T-cell (primary cell): ENCODE results near the gene TMPRSS15. TPM values are rescaled to one million over a fixed set of nuclear protein-coding genes. Genes with fewer than 3 reads are reported as not detected.

Source experiments
- ATAC-seq, 4 experiments: fragments of 200-7000 bp in 3 of 4; fragments of 150-1000 bp in 1 of 4; cut with Tn5 transposase; replicated peaks in 1 of 4; 1 replicate in 3 of 4; 2 replicates in 1 of 4; pipeline ENCODE4 v1.10.0; 2021; ENCODE audit warnings: moderate library complexity in 3 of 4, mild to moderate bottlenecking in 2 of 4, moderate number of reproducible peaks in 1 of 4
- CTCF ChIA-PET, 2 donors: fragments of 300-600 bp; sonication (Branson Sonifier 250); formaldehyde crosslinking; loops; one replicate each; lab custom pipeline; 2022; ENCODE audit warnings: antibody characterized with exemption in 2 of 2; lab: Charles Lee
- POLR2A ChIA-PET, 2 donors: fragments of 300-600 bp; sonication (Branson Sonifier 250); formaldehyde crosslinking; loops; one replicate each; lab custom pipeline; 2022; ENCODE audit warnings: antibody characterized with exemption in 2 of 2; lab: Charles Lee
- DNase-seq, 35 experiments: peaks; one replicate each; pipeline versions ENCODE4 v3.0.0 to v3.0.0-alpha.2; 2013 to 2023
- H3K27ac ChIP-seq: one replicate; pipeline ENCODE4 v1.5.1; 2013; ENCODE audit warnings: low read length
- H3K27me3 ChIP-seq, 2 experiments: replicated peaks in 1 of 2; 1 replicate in 1 of 2; 2 replicates in 1 of 2; pipeline versions ENCODE4 v1.6.1 to v1.7.0; 2013; ENCODE audit warnings: low read length in 1 of 2, mixed read lengths in 1 of 2; ENCODE audit not compliant: control insufficient read depth in 2 of 2, insufficient read depth in 2 of 2; ENCODE audit errors: extremely low read depth in 1 of 2
- H3K36me3 ChIP-seq, 2 donors: 1 replicate in 1 of 2; 2 replicates in 1 of 2; pipeline versions ENCODE4 v1.6.1 to v1.7.0; 2013; ENCODE audit warnings: low read length in 1 of 2; ENCODE audit not compliant: control insufficient read depth in 2 of 2, insufficient read depth in 1 of 2; ENCODE audit errors: extremely low read depth in 1 of 2
- H3K4me1 ChIP-seq, 2 experiments: 1 replicate in 1 of 2; 2 replicates in 1 of 2; pipeline versions ENCODE4 v1.6.1 to v1.7.0; 2013; ENCODE audit warnings: low read length in 2 of 2, mixed read lengths in 1 of 2; ENCODE audit not compliant: insufficient read depth in 2 of 2, control insufficient read depth in 1 of 2; ENCODE audit errors: extremely low read depth in 1 of 2
- H3K4me3 ChIP-seq, 2 donors: 1 replicate in 1 of 2; 2 replicates in 1 of 2; pipeline versions ENCODE4 v1.5.1 to v1.7.0; 2013; ENCODE audit warnings: mild to moderate bottlenecking in 2 of 2, low read length in 1 of 2, moderate library complexity in 1 of 2; ENCODE audit not compliant: control insufficient read depth in 1 of 2; ENCODE audit errors: extremely low read depth in 1 of 2
- H3K9me3 ChIP-seq: 2 replicates; pipeline ENCODE4 v1.7.0; 2013
- H3K27ac Mint-ChIP-seq, 2 donors: one replicate each; pipeline ENCODE4 v1.8.0; 2020 to 2021; ENCODE audit warnings: mild to moderate bottlenecking in 2 of 2, mixed read lengths in 2 of 2
- H3K27me3 Mint-ChIP-seq, 2 donors: one replicate each; pipeline ENCODE4 v1.8.0; 2021 to 2022; ENCODE audit warnings: mixed read lengths in 2 of 2
- H3K36me3 Mint-ChIP-seq: one replicate; pipeline ENCODE4 v1.8.0; 2021; ENCODE audit warnings: mixed read lengths
- H3K4me1 Mint-ChIP-seq, 3 donors: one replicate each; pipeline ENCODE4 v1.8.0; 2020 to 2022; ENCODE audit warnings: mixed read lengths in 3 of 3, mild to moderate bottlenecking in 1 of 3
- H3K4me3 Mint-ChIP-seq, 3 donors: one replicate each; pipeline ENCODE4 v1.8.0; 2020 to 2022; ENCODE audit warnings: mild to moderate bottlenecking in 3 of 3, mixed read lengths in 3 of 3, moderate library complexity in 3 of 3
- H3K9me3 Mint-ChIP-seq, 3 donors: one replicate each; pipeline ENCODE4 v1.8.0; 2020 to 2022; ENCODE audit warnings: mixed read lengths in 3 of 3
- WGBS: methylation state at CpG from one replicate; pipeline ENCODE4 v1.1.5; 2013; ENCODE audit warnings: missing lambda C conversion rate; ENCODE audit not compliant: insufficient coverage; 5-methylcytosine and 5-hydroxymethylcytosine counted together
- total RNA-seq, 35 experiments: library from RNA in 6 of 35; stranded (reverse) in 6 of 35; fragments of 120-200 nt in 1 of 35; gene quantifications; one replicate each; pipeline versions ENCODE4 v1.2.1 to v1.2.4 and lab custom pipeline; 2013 to 2026

TMPRSS15 gene
- total RNA-seq, 5 donors from 2014 or later (not counting 1 experiment from before 2014, with no cell fraction given), result not detected

DNA sequence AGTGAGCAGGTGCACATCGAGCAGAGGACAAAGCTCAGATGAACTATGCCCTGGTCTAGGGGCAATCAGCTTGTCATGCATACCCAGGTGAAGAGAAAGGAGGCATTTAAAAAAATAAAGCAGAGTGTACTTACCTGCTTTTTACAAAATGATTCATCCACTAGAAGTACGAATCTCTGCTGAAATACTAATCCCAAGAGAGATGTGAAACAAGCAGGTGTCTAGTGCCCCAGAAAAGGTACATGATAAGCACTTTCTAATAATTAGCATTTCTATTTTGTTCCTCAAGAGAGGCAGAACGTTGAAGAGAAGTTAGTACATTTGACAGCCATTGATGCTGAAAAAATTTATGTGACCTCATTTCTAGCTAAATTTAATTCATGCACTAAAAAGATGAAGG is 127.8 kb downstream of the TMPRSS15 start:
- ChIA-PET POLR2A (no interaction called here), CTCF (no interaction called here)
- WGBS, result no CpG with 5 or more reads among the region's 3 CpGs
- H3K27ac ChIP-seq, result no peak overlapping the region
- no peaks in the 10 kb centered on the region for H3K36me3 Mint-ChIP-seq
- no peak overlapping the region for H3K27ac Mint-ChIP-seq
- no peak overlapping the region for H3K4me3 ChIP-seq
- peaks cover 0 to 3% (median 0%) of the 10 kb centered on the region in 3 donors for H3K9me3 Mint-ChIP-seq
- H3K4me1 ChIP-seq, result no peaks in the 10 kb centered on the region
- ATAC-seq (no peak), DNase-seq (no peak)
- H3K27me3 Mint-ChIP-seq, result peaks cover 0 to 1% of the 10 kb centered on the region in 2 donors
- no peaks in the 10 kb centered on the region for H3K4me1 Mint-ChIP-seq
- no peaks in the 10 kb centered on the region for H3K9me3 ChIP-seq
- no peaks in the 10 kb centered on the region for H3K27me3 ChIP-seq
- no peak overlapping the region for H3K4me3 Mint-ChIP-seq
- H3K36me3 ChIP-seq, result no peaks in the 10 kb centered on the region

DNA sequence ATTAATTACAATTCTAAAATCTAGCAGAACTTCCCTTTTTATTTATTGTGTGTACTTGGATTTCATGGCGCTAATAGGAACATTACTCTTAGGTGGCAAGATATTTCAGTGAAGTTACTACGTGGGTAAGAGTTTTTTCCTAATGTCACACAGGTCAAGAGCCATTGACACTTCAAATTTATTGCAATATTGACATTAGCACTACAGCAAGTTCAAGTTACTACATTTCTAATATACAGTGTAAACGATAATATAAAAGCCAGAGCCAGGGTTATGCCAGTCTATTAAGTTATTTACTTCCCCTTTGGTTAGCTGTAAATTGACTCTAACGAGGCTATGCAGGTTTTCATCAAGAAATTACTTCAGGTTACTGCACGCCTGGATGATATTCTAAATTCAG is 129.2 kb downstream of the TMPRSS15 start:
- Histone ChIP-seq H3K36me3 (no peaks in the 10 kb centered on the region), H3K9me3 (no peaks in the 10 kb centered on the region), H3K4me3 (no peak overlapping the region), H3K4me1 (no peaks in the 10 kb centered on the region), H3K27ac (no peak overlapping the region), H3K27me3 (no peaks in the 10 kb centered on the region)
- ChIA-PET CTCF (no interaction called here), POLR2A (no interaction called here)
- Mint-ChIP-seq H3K27ac (no peak overlapping the region), H3K4me3 (no peak overlapping the region), H3K9me3 (peaks cover 0 to 3% (median 0%) of the 10 kb centered on the region in 3 donors), H3K27me3 (no peaks in the 10 kb centered on the region), H3K4me1 (no peaks in the 10 kb centered on the region), H3K36me3 (no peaks in the 10 kb centered on the region)
- WGBS, result 71% methylated on average over 2 of the region's 5 CpGs
- DNase-seq (no peak), ATAC-seq (no peak)

DNA sequence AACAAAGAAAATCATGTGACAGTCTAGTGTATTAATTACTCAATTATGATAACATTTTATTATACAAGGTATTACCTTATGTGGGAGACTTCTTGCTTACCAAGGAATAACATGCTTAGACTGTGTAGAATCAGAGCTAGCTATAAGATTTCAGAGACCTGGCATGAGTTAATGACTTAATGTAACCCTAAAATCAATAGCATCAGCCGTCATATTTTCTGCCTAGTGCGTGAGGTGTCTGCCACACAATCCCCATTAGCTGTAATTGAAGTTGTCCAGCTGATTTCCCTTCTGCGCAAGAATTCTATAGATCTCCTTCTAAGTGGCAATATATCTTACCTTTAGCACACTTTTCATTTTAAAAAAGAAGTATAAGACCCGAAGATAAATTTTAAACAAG is 130.2 kb downstream of the TMPRSS15 start:
- no peaks in the 10 kb centered on the region for H3K4me1 ChIP-seq
- peaks cover 0 to 8% (median 0%) of the 10 kb centered on the region in 3 donors for H3K9me3 Mint-ChIP-seq
- H3K36me3 Mint-ChIP-seq, result no peaks in the 10 kb centered on the region
- no peak overlapping the region for H3K4me3 ChIP-seq
- no peaks in the 10 kb centered on the region for H3K9me3 ChIP-seq
- DNase-seq, result no peak
- no peaks in the 10 kb centered on the region for H3K36me3 ChIP-seq
- no peak overlapping the region for H3K27ac Mint-ChIP-seq
- ATAC-seq, result no peak
- no peak overlapping the region for H3K4me3 Mint-ChIP-seq
- POLR2A ChIA-PET, result no interaction called here
- H3K27me3 Mint-ChIP-seq, result no peaks in the 10 kb centered on the region
- H3K27ac ChIP-seq, result no peak overlapping the region
- WGBS, result 100% methylated on average over 1 of the region's 4 CpGs
- H3K4me1 Mint-ChIP-seq, result no peaks in the 10 kb centered on the region
- CTCF ChIA-PET, result no interaction called here
- H3K27me3 ChIP-seq, result no peaks in the 10 kb centered on the region

GRCh38 chr21:18269856-18270255 is 133.7 kb downstream of the TMPRSS15 start:
- H3K4me1 ChIP-seq, result no peaks in the 10 kb centered on the region
- no peak for DNase-seq
- H3K27ac ChIP-seq, result no peak overlapping the region
- no peaks in the 10 kb centered on the region for H3K9me3 ChIP-seq
- no peak overlapping the region for H3K27ac Mint-ChIP-seq
- ChIA-PET CTCF (no interaction called here), POLR2A (no interaction called here)
- H3K36me3 ChIP-seq, result no peaks in the 10 kb centered on the region
- H3K27me3 ChIP-seq, result no peaks in the 10 kb centered on the region
- no peak overlapping the region for H3K4me3 ChIP-seq
- H3K9me3 Mint-ChIP-seq, result peaks cover 0 to 15% (median 0%) of the 10 kb centered on the region in 3 donors
- no peaks in the 10 kb centered on the region for H3K36me3 Mint-ChIP-seq
- 88% methylated on average over 5 of the region's 7 CpGs for WGBS
- no peak overlapping the region for H3K4me3 Mint-ChIP-seq
- no peaks in the 10 kb centered on the region for H3K4me1 Mint-ChIP-seq
- ATAC-seq, result no peak
- no peaks in the 10 kb centered on the region for H3K27me3 Mint-ChIP-seq

DNA sequence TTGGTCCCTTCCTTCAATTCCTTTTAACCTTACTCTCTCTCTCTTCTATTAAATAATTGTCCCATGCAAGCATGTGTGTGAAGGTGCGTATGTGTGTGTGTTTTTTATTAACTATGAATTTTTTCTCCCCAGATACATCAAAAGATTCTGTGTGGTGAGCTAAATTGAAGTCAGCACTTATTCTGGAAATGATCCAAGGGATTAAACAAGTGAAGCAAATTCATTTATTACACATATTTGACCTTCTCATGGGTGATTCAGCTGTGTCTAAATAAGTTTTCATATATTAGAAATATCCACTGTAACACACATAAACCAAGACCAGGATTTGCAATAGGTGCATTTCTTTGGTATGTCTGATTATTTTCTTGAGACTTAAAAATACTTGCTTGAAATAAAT is 134.7 kb downstream of the TMPRSS15 start:
- ChIA-PET CTCF (no interaction called here), POLR2A (interaction anchor here in 1 of 2 donors (0.5 to 0.6 kb wide), 2 partner anchors 1897 to 1984 kb away, joined by 5 to 12 read pairs; no protein-coding TSS in a partner anchor)
- no peaks in the 10 kb centered on the region for H3K9me3 ChIP-seq
- Mint-ChIP-seq H3K27me3 (no peaks in the 10 kb centered on the region), H3K4me3 (no peak overlapping the region), H3K27ac (no peak overlapping the region), H3K36me3 (no peaks in the 10 kb centered on the region), H3K4me1 (no peaks in the 10 kb centered on the region), H3K9me3 (peaks cover 0 to 15% (median 0%) of the 10 kb centered on the region in 3 donors)
- no CpG with 5 or more reads among the region's 1 CpG for WGBS
- no peaks in the 10 kb centered on the region for H3K27me3 ChIP-seq
- H3K36me3 ChIP-seq, result no peaks in the 10 kb centered on the region
- H3K4me1 ChIP-seq, result no peaks in the 10 kb centered on the region
- no peak overlapping the region for H3K4me3 ChIP-seq
- no peak overlapping the region for H3K27ac ChIP-seq
- DNase-seq, result no peak
- ATAC-seq, result no peak

GRCh38 chr21:18267496-18267895 is 136.1 kb downstream of the TMPRSS15 start:
- H3K9me3 Mint-ChIP-seq, result peaks cover 0 to 15% (median 0%) of the 10 kb centered on the region in 3 donors
- no CpG with 5 or more reads among the region's 1 CpG for WGBS
- H3K27ac ChIP-seq, result no peak overlapping the region
- H3K27me3 ChIP-seq, result no peaks in the 10 kb centered on the region
- no peaks in the 10 kb centered on the region for H3K9me3 ChIP-seq
- ChIA-PET CTCF (no interaction called here), POLR2A (no interaction called here)
- no peaks in the 10 kb centered on the region for H3K36me3 Mint-ChIP-seq
- no peaks in the 10 kb centered on the region for H3K27me3 Mint-ChIP-seq
- no peak overlapping the region for H3K4me3 ChIP-seq
- H3K4me3 Mint-ChIP-seq, result no peak overlapping the region
- H3K36me3 ChIP-seq, result no peaks in the 10 kb centered on the region
- ATAC-seq, result no peak
- no peak overlapping the region for H3K27ac Mint-ChIP-seq
- no peak for DNase-seq
- H3K4me1 ChIP-seq, result no peaks in the 10 kb centered on the region
- H3K4me1 Mint-ChIP-seq, result no peaks in the 10 kb centered on the region

GRCh38 chr21:18265944-18266343 is 137.6 kb downstream of the TMPRSS15 start:
- no peaks in the 10 kb centered on the region for H3K4me1 ChIP-seq
- ATAC-seq, result no peak
- Mint-ChIP-seq H3K4me3 (no peak overlapping the region), H3K9me3 (peaks cover 0 to 12% (median 0%) of the 10 kb centered on the region in 3 donors), H3K4me1 (no peaks in the 10 kb centered on the region), H3K27me3 (no peaks in the 10 kb centered on the region), H3K36me3 (no peaks in the 10 kb centered on the region), H3K27ac (no peak overlapping the region)
- H3K36me3 ChIP-seq, result no peaks in the 10 kb centered on the region
- no peaks in the 10 kb centered on the region for H3K27me3 ChIP-seq
- WGBS, result no CpG with 5 or more reads among the region's 2 CpGs
- H3K27ac ChIP-seq, result no peak overlapping the region
- no peak overlapping the region for H3K4me3 ChIP-seq
- no peaks in the 10 kb centered on the region for H3K9me3 ChIP-seq
- DNase-seq, result no peak
- ChIA-PET CTCF (no interaction called here), POLR2A (interaction anchor here in 1 of 2 donors (0.6 kb wide), 1 partner anchor 13 kb away, joined by 5 read pairs; no protein-coding TSS in a partner anchor)
